Testis (tissue), 2 donors: ENCODE measurements around the gene FRG2.
"Not testable (repeated sequence)": the region's sequence is repeated elsewhere in the genome, so short reads cannot be mapped to it uniquely, and the experiment has no call there.

Experiments used
- CTCF ChIP-seq, 3 experiments: fragments of 450-650 bp in 2 of 3; fragments of 200-600 bp in 1 of 3; sonication (generic) in 1 of 3; IDR thresholded peaks; one replicate each; pipeline ENCODE4 v1.5.1; 2016 to 2019; ENCODE audit warnings: antibody characterized with exemption in 3 of 3, mild to moderate bottlenecking in 2 of 3, moderate library complexity in 1 of 3
- POLR2A ChIP-seq: fragments of 450-650 bp; IDR thresholded peaks from one replicate; pipeline ENCODE4 v1.6.1; 2017; ENCODE audit warnings: antibody characterized with exemption, mild to moderate bottlenecking, moderate library complexity

- not testable (repeated sequence) for TF ChIP-seq POLR2A; CTCF (IDR thresholded peaks at IDR 0.05)
Observed at GRCh38 chr4:190037704-190038388, 10.8 kb upstream of the FRG2 start.
